Measurements from ENCODE around the gene NCAPD2. TPM values are rescaled to one million over a fixed set of nuclear protein-coding genes. Genes with fewer than 3 reads are reported as not detected.
A peak's percentile ranks its signal among the peaks of the same experiment; 100 is the strongest.
"Not testable (repeated sequence)": the region's sequence is repeated elsewhere in the genome, so short reads cannot be mapped to it uniquely, and the experiment has no call there.

Gene NCAPD2
- total RNA-seq, 4 donors from 2014 or later: 18.5 to 25.9 (median 22.5) TPM

DNA sequence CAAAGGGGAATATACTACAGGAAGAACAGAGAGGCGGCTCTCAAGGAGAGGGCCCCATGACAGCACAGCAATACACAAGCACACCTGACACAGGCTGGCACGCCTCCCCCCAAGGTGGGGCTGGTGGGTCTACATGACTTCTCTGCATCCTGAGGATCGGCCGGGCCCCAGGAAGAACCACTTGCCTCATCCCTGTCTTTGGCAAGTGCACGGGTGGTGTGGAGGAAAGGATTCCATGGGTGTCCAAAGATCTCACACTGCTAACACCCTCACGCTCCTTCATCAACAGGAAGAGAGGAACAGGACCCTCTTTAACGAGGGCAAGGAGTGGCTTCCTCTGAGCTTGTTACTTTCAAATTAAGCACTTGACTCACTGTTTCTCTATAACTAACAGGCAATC lies 30.7 kb upstream of the NCAPD2 start:
- intact Hi-C loops (cut with DNase I; ENCODE audit: low total_unique reads): no loop called here
- TF ChIP-seq, protein P1, sequence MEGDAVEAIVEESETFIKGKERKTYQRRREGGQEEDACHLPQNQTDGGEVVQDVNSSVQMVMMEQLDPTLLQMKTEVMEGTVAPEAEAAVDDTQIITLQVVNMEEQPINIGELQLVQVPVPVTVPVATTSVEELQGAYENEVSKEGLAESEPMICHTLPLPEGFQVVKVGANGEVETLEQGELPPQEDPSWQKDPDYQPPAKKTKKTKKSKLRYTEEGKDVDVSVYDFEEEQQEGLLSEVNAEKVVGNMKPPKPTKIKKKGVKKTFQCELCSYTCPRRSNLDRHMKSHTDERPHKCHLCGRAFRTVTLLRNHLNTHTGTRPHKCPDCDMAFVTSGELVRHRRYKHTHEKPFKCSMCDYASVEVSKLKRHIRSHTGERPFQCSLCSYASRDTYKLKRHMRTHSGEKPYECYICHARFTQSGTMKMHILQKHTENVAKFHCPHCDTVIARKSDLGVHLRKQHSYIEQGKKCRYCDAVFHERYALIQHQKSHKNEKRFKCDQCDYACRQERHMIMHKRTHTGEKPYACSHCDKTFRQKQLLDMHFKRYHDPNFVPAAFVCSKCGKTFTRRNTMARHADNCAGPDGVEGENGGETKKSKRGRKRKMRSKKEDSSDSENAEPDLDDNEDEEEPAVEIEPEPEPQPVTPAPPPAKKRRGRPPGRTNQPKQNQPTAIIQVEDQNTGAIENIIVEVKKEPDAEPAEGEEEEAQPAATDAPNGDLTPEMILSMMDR (IDR thresholded peaks at IDR 0.05): no peak
- no peak for TF ChIP-seq POLR2A (IDR thresholded peaks at IDR 0.05)
- 66 to 78% methylated on average over 7 of the region's 7 CpGs for whole genome bisulfite sequencing, 2 donors
- H3K4me3 ChIP-seq (ENCODE audit: low read depth, poor library complexity, severe bottlenecking): no peak overlapping the region
- DNase-seq (ENCODE audit: low spot score in 2 of 2): peak in 1 of 2 donors; percentile 84

DNA sequence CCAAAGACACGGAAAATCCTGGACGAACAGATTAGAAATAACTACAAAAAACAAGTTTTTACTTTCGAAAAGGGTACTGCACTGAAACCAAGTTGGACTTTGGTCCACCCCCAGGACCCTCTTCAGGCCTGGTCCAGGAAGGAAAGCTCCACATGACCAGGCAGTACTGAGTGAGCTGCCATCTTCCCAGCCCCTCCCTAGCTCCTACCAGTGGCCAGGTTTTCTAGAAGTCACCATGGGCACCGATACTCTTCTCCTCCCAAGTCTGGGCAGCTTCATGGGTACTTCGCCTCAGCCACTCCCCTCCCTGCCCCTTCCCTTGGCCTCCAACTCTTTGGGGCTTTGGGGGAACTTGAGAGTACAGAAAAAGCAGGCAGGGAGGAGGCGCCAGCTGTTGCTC lies 30.0 kb upstream of the NCAPD2 start:
- H3K4me3 ChIP-seq (ENCODE audit: low read depth, poor library complexity, severe bottlenecking): no peak overlapping the region
- intact Hi-C loops (cut with DNase I; ENCODE audit: low total_unique reads): no loop called here
- no peak for TF ChIP-seq POLR2A (IDR thresholded peaks at IDR 0.05)
- TF ChIP-seq, protein P1 (IDR thresholded peaks at IDR 0.05): no peak

DNA sequence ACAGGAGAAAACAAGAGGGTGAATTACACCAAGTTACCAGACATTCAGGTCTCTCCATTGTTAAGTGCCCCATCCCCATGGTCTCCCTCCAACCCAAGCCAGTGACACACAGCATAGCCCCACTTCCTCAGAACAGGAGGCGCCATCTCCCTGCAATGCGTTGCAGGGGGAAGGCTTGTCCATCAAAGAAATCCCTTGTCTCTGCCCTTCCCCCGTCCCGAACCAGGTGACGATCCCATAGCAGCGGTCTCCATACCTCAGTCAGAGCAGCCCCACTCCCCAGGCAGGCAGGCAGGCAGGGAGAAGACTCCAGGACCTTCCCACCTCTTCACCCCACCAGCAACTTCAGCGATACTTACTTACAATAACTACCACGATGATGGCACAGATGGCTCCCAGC lies 29.4 kb upstream of the NCAPD2 start:
- no peak for TF ChIP-seq POLR2A (IDR thresholded peaks at IDR 0.05)
- TF ChIP-seq, protein P1 (IDR thresholded peaks at IDR 0.05): no peak
- WGBS, 2 donors: 90 to 98% methylated on average over 8 of the region's 8 CpGs
- intact Hi-C loops (cut with DNase I; ENCODE audit: low total_unique reads): no loop called here
- peak in 1 of 2 donors; percentile 64 for DNase-seq (ENCODE audit: low spot score in 2 of 2)
- no peak overlapping the region for H3K4me3 ChIP-seq (ENCODE audit: low read depth, poor library complexity, severe bottlenecking)

More for the DNA sequence above, 30.0 kb upstream of the NCAPD2 start:
- DNase-seq (ENCODE audit: low spot score in 2 of 2): peak in 1 of 2 donors; percentile 46
- 76 to 83% methylated on average over 6 of the region's 6 CpGs for WGBS, 2 donors

DNA sequence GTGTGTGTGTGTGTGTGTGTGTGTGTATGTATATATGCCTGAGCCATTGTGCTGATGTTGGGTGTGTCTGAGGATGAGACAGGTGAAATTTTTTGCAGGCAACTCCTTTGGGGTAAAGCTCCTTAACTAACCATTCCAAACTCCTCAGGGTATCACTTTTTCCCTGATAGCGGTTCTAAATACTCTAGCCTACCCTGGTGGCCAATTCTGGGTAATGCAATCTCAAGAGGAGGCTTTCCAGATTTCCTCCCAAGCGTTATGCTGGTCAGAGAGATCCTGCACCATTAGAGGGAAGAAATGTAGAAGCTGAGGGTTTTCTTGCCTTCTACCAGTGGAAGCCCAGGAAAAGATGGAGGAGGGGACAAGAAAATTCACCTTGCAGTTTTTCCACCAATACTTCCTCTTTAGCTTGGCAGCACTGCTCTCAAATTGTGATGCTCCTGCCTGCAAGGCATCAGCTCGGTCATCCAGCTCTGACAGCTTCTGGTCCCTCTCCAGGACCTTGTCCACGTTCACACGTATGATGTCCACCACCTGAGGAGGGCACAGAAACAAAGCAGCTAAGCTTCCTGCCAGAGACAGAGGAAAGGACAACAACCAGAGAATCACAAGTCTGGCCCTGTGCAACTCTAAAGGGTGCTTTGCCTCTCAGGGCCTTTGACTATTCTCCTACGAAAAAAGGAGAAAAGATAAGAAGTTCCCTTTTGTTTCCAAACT lies 28.3 kb upstream of the NCAPD2 start:
- intact Hi-C loops (cut with DNase I; ENCODE audit: low total_unique reads): loop anchor here (5.0 kb wide), 1 partner anchor 43 kb away; no protein-coding TSS in a partner anchor
- peak; percentile 70 to 81 for DNase-seq (ENCODE audit: low spot score in 2 of 2)
- TF ChIP-seq, protein P1 (IDR thresholded peaks at IDR 0.05): peak in 1 of 3 donors; percentile 84
- TF ChIP-seq POLR2A (IDR thresholded peaks at IDR 0.05): no peak

DNA sequence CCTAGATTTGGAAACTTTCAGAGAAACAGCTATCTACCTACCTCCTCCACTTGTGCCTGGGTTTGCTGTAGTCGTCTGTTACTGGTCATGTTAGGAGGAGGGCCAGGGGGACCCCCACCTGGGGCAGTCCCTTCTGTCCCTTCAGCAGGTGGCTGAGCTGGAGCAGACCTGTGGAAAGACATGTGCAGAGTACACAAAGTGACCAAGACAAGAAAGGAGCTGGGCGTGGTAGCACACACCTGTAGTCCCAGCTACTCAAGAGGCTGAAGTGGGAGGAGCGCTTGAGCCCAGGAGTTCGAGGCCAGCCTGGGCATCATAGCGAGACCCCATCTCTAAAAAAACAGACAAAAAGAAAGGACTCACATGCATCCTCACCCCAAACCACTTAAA lies 27.7 kb upstream of the NCAPD2 start:
- 94% methylated on average over 5 of the region's 5 CpGs for WGBS, 2 donors
- DNase-seq (ENCODE audit: low spot score in 2 of 2): peak in 1 of 2 donors; percentile 75
- intact Hi-C loops (cut with DNase I; ENCODE audit: low total_unique reads): loop anchor here (5.0 kb wide), 1 partner anchor 44 kb away; no protein-coding TSS in a partner anchor
- H3K4me3 ChIP-seq (ENCODE audit: low read depth, poor library complexity, severe bottlenecking): no peak overlapping the region
- TF ChIP-seq, protein P1 (IDR thresholded peaks at IDR 0.05): no peak
- TF ChIP-seq POLR2A (IDR thresholded peaks at IDR 0.05): no peak

More for the DNA sequence above, 28.3 kb upstream of the NCAPD2 start:
- no peak overlapping the region for H3K4me3 ChIP-seq (ENCODE audit: low read depth, poor library complexity, severe bottlenecking)
- WGBS, 2 donors: 33 to 42% methylated on average over 6 of the region's 6 CpGs

DNA sequence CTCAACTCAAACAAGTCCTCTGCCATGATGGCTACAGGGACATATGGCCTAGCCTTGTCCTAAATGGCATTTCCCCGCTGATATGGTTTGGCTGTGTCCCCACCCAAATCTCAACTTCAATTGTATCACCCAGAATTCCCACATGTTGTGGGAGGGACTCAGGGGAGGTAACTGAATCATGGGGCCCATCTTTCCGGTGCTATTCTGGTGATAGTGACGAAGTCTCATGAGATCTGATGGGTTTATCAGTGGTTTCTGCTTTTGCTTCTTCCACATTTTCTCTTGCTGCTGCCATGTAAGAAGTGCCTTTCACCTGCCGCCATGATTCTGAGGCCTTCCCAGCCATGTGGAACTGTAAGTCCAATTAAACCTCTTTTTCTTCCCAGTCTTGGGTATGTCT lies 27.2 kb upstream of the NCAPD2 start:
- WGBS, 2 donors: 82 to 96% methylated on average over 4 of the region's 4 CpGs
- not testable (repeated sequence) for H3K4me3 ChIP-seq (ENCODE audit: low read depth, poor library complexity, severe bottlenecking)
- intact Hi-C loops (cut with DNase I; ENCODE audit: low total_unique reads): loop anchor here (5.0 kb wide), 1 partner anchor 44 kb away; no protein-coding TSS in a partner anchor
- peak in 1 of 2 donors; percentile 26 for DNase-seq (ENCODE audit: low spot score in 2 of 2)

DNA sequence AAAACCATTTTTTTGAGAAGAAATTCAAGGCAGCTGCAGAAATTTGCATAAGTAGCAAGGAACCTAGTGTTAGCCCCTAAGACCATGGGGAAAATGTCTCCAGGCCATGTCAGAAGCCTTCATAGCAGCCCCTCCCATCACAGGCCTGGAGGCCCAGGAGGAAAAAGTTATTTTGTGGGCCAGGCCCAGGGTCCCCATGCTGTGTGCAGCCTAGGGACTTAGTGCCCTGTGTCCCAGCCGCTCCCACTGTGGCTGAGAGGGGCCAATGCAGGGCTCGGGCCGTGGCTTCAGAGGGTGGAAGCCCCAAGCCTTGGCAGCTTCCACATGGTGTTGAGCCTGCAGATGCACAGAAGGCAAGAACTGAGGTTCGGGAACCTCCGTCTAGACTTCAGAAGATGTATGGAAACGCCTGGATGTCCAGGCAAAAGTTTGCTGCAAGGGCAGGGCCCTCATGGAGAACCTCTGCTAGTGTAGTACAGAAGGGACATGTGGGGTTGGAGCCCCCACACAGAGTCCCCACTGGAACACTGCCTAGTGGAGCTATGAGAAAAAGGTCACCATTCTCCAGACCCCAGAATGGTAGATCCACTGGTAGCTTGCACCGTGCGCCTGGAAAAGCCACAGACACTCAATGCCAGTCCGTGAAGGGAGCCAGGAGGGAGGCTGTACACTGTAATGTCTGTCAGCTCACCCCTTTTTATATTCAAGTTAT lies 26.2 kb upstream of the NCAPD2 start:
- H3K4me3 ChIP-seq (ENCODE audit: low read depth, poor library complexity, severe bottlenecking): not testable (repeated sequence)
- peak in 1 of 2 donors; percentile 83 for DNase-seq (ENCODE audit: low spot score in 2 of 2)
- intact Hi-C loops (cut with DNase I; ENCODE audit: low total_unique reads): loop anchor here (5.0 kb wide), 1 partner anchor 45 kb away; no protein-coding TSS in a partner anchor
- 87 to 91% methylated on average over 8 to 9 of the region's 9 CpGs for WGBS, 2 donors
